Activated CD8-positive, alpha-beta T cell treated with anti-CD3 and anti-CD28 coated beads, Interleukin-2, amount 10 ng/mL, durations not matched to agents 7 days and 5 days (primary cell): Measurements from ENCODE around the gene GNAT1. TPM values are rescaled to one million over a fixed set of nuclear protein-coding genes. Genes with fewer than 3 reads are reported as not detected.
"Not testable (repeated sequence)": the region's sequence is repeated elsewhere in the genome, so short reads cannot be mapped to it uniquely, and the experiment has no call there.

Experiments
- ATAC-seq: fragments of 150-1000 bp; cut with Tn5 transposase; one replicate; pipeline ENCODE4 v1.10.0; 2021; ENCODE audit warnings: moderate library complexity
- CTCF ChIA-PET: fragments of 350-600 bp; sonication (Branson Sonifier 250); formaldehyde crosslinking; loops from one replicate; lab custom pipeline; 2021; ENCODE audit warnings: antibody characterized with exemption; lab: Charles Lee
- POLR2A ChIA-PET: fragments of 350-600 bp; sonication (Branson Sonifier 250); formaldehyde crosslinking; loops from one replicate; lab custom pipeline; 2021; ENCODE audit warnings: antibody characterized with exemption; lab: Charles Lee
- DNase-seq: peaks from one replicate; pipeline ENCODE4 v3.0.0-alpha.2; 2020
- H3K27ac Mint-ChIP-seq: one replicate; pipeline ENCODE4 v1.8.0; 2021; ENCODE audit warnings: mild to moderate bottlenecking, mixed read lengths
- H3K27me3 Mint-ChIP-seq: one replicate; pipeline ENCODE4 v1.8.0; 2021; ENCODE audit warnings: low read depth, mixed read lengths
- H3K36me3 Mint-ChIP-seq: one replicate; pipeline ENCODE4 v1.8.0; 2021; ENCODE audit warnings: low read depth, mixed read lengths
- H3K4me1 Mint-ChIP-seq: one replicate; pipeline ENCODE4 v1.8.0; 2021; ENCODE audit warnings: low read depth, mixed read lengths
- H3K4me3 Mint-ChIP-seq: one replicate; pipeline ENCODE4 v1.8.0; 2021; ENCODE audit warnings: mild to moderate bottlenecking, mixed read lengths
- H3K9me3 Mint-ChIP-seq: one replicate; pipeline ENCODE4 v1.8.0; 2022; ENCODE audit warnings: mixed read lengths; ENCODE audit not compliant: insufficient read depth
- total RNA-seq, 2 experiments: library from RNA; stranded (reverse); gene quantifications; one replicate each; pipeline ENCODE4 v1.2.3, GENCODE V29; 2021

The GNAT1 gene
- total RNA-seq, 2 experiments from 2014 or later: not detected

DNA sequence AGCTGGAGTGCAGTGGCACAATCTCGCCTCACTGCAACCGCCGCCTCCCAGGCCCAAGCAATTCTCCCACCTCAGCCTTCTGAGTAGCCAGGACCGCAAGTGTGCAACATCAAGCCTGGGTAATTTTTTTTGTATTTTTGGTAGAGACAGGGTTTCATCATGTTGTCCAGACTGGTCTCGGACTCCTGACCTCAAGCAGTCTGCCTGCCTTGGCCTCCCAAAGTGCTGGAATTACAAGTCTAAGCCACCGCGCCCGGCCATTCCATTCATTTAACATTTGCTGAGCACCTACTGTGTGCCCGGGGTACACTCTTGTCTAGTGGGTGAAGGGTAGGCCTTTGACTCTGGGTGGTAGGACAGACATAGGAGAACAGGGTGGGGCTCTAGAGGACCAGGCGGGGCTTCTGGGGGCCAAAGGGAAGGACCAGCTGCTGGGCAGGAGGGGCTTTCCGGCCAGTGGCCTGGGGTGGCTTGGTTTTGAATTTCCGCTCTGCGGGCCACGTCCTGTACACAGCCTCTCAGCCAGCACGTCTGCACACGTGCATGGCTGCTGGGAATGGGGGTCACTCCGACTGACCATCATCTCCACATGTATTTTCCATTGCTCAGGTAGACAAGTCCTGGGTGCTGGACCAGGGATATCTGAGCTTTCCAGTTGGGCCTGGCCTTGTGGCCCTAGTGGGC is 16.1 kb downstream of the GNAT1 start:
- CTCF ChIA-PET: interaction anchor here (1.1 to 4.7 kb wide), 2 partner anchors 13 to 19 kb away, joined by 3 to 24 read pairs; no protein-coding TSS in a partner anchor
- Mint-ChIP-seq H3K27ac (no peak overlapping the region), H3K27me3 (peaks cover 34% of the 10 kb centered on the region), H3K4me1 (peaks cover 5% of the 10 kb centered on the region), H3K4me3 (no peak overlapping the region), H3K36me3 (no peaks in the 10 kb centered on the region), H3K9me3 (no peaks in the 10 kb centered on the region)
- POLR2A ChIA-PET: no interaction called here
- ATAC-seq (no peak), DNase-seq (no peak)

DNA sequence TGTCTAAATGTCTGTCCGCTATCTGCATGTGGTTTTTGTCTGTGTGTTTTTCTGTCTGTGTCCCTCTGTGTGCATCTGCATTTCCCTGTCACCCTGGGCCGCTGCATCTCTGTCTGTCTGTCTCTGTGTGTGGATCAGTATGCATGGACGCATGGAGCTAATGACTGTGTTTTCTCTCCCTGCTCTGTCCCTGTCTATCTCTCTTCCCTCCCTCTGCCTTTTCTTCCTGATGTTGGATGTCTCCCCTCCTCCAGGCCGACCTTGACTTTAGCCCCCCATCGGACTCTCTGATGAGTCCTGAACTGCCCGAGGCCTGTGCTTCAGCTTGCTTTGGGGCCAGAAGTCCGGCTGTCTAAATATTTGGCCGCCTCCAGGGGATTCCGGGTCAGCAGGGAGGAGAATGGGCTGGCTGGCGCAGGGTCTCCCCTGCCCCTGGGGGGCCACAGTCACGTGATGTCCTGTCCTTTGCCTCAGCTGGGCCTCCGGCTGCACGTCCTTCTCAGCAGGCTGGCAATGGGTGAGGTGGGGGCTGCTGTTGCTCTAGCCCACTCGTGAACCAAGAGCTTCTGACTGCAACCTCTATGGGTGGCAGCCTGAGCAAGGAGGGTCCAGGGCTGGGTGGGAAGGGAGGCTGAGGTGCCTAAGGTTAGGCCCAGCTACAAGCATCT is 17.4 kb downstream of the GNAT1 start:
- no peak overlapping the region for H3K4me3 Mint-ChIP-seq
- H3K27ac Mint-ChIP-seq: no peak overlapping the region
- ATAC-seq (no peak), DNase-seq (no peak)
- POLR2A ChIA-PET: no interaction called here
- H3K9me3 Mint-ChIP-seq: no peaks in the 10 kb centered on the region
- peaks cover 26% of the 10 kb centered on the region for H3K27me3 Mint-ChIP-seq
- no peaks in the 10 kb centered on the region for H3K36me3 Mint-ChIP-seq
- CTCF ChIA-PET: interaction anchor here (1.1 to 2.3 kb wide), 3 partner anchors 14 to 18 kb away, joined by 3 to 8 read pairs (median 5); no protein-coding TSS in a partner anchor
- H3K4me1 Mint-ChIP-seq: peaks cover 5% of the 10 kb centered on the region

- POLR2A ChIA-PET: no interaction called here
- ATAC-seq (no peak), DNase-seq (no peak)
- H3K4me3 Mint-ChIP-seq: no peak overlapping the region
- CTCF ChIA-PET: interaction anchor here (0.7 to 2.3 kb wide), 4 partner anchors 16 to 37 kb away, joined by 3 to 8 read pairs (median 6); no protein-coding TSS in a partner anchor
- peaks cover 17% of the 10 kb centered on the region for H3K27me3 Mint-ChIP-seq
- peaks cover 5% of the 10 kb centered on the region for H3K4me1 Mint-ChIP-seq
- no peak overlapping the region for H3K27ac Mint-ChIP-seq
- H3K9me3 Mint-ChIP-seq: no peaks in the 10 kb centered on the region
- no peaks in the 10 kb centered on the region for H3K36me3 Mint-ChIP-seq
Observed at GRCh38 chr3:50210176-50210509, 18.7 kb downstream of the GNAT1 start.

GRCh38 chr3:50210510-50211367 is 19.3 kb downstream of the GNAT1 start:
- H3K36me3 Mint-ChIP-seq: no peaks in the 10 kb centered on the region
- H3K27ac Mint-ChIP-seq: no peak overlapping the region
- CTCF ChIA-PET: interaction anchor here (0.7 to 2.3 kb wide), 5 partner anchors 15 to 36 kb away, joined by 3 to 8 read pairs (median 7); no protein-coding TSS in a partner anchor

GRCh38 chr3:50211368-50211717 is 19.9 kb downstream of the GNAT1 start:
- not testable (repeated sequence) for H3K36me3 Mint-ChIP-seq, H3K4me3 Mint-ChIP-seq, H3K27ac Mint-ChIP-seq, DNase-seq, H3K9me3 Mint-ChIP-seq, ATAC-seq, H3K4me1 Mint-ChIP-seq
- peaks cover 12% of the 10 kb centered on the region for H3K27me3 Mint-ChIP-seq
- ChIA-PET POLR2A (interaction anchor here (0.6 to 1.7 kb wide), 2 partner anchors 12 to 17 kb away, joined by 3 to 5 read pairs; no protein-coding TSS in a partner anchor), CTCF (interaction anchor here (1.1 to 1.9 kb wide), 3 partner anchors 14 to 36 kb away, joined by 3 to 7 read pairs (median 5); no protein-coding TSS in a partner anchor)

More at GRCh38 chr3:50210510-50211367, 19.3 kb downstream of the GNAT1 start:
- DNase-seq (no peak), ATAC-seq (no peak)
- Mint-ChIP-seq H3K9me3 (no peaks in the 10 kb centered on the region), H3K27me3 (peaks cover 15% of the 10 kb centered on the region), H3K4me1 (peaks cover 5% of the 10 kb centered on the region), H3K4me3 (no peak overlapping the region)
- POLR2A ChIA-PET: no interaction called here

DNA sequence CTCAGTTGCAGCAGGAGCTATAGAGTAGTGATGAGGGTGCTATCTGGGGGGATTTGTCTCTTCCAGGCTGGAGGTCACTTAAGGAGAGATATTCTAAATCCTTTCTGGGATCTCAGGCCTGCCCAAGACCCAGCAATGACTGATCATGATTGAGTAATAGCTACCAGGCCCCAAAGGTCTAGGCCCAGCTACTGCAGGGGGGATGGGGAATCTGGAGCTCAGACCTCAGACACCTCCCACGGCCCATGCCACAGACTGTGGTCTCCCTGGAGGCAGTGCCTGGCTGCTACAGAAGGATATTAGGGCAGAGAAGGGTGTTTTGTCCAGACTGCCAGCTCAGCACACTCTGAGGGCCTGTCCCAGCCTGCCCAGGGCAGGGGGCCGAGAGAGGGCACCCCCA is 20.5 kb downstream of the GNAT1 start:
- ChIA-PET POLR2A (interaction anchor here (0.6 to 1.7 kb wide), 2 partner anchors 12 to 17 kb away, joined by 3 to 5 read pairs; no protein-coding TSS in a partner anchor), CTCF (interaction anchor here (1.1 to 1.9 kb wide), 2 partner anchors 14 to 17 kb away, joined by 3 to 7 read pairs; no protein-coding TSS in a partner anchor)
- peaks cover 5% of the 10 kb centered on the region for H3K4me1 Mint-ChIP-seq
- no peak for DNase-seq
- no peaks in the 10 kb centered on the region for H3K36me3 Mint-ChIP-seq
- no peak for ATAC-seq
- H3K27me3 Mint-ChIP-seq: peaks cover 6% of the 10 kb centered on the region
- no peak overlapping the region for H3K27ac Mint-ChIP-seq
- H3K9me3 Mint-ChIP-seq: no peaks in the 10 kb centered on the region
- no peak overlapping the region for H3K4me3 Mint-ChIP-seq

DNA sequence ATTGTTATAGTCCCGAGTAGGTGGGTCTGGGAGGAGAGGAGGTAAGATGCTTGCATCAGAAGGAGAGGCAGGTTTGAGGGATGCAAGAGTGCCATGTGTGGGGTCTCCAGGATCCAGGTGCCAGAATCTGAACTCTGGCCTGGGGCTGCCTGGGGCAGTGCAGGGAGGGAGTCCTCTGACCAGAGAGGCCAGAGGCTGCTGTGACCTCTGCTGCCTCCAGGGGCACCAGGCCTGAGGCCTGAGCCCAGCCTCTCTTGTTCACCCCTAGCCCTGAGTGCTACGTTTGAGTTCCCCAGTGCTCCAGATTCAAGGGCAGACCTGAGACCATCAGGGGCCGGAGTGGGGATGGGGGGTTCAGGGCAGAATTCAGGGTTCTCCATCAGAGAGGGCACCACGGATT is 21.1 kb downstream of the GNAT1 start:
- DNase-seq: no peak
- no peaks in the 10 kb centered on the region for H3K9me3 Mint-ChIP-seq
- POLR2A ChIA-PET: interaction anchor here (1.7 kb wide), 1 partner anchor 18 kb away, joined by 5 read pairs; no protein-coding TSS in a partner anchor
- H3K4me1 Mint-ChIP-seq: peaks cover 5% of the 10 kb centered on the region
- no peak overlapping the region for H3K4me3 Mint-ChIP-seq
- H3K27me3 Mint-ChIP-seq: peaks cover 5% of the 10 kb centered on the region
- no peak overlapping the region for H3K27ac Mint-ChIP-seq
- H3K36me3 Mint-ChIP-seq: no peaks in the 10 kb centered on the region
- ATAC-seq: no peak
- CTCF ChIA-PET: interaction anchor here (1.9 kb wide), 1 partner anchor 13 kb away, joined by 7 read pairs; no protein-coding TSS in a partner anchor

- H3K4me3 Mint-ChIP-seq: no peak overlapping the region
- DNase-seq (no peak), ATAC-seq (no peak)
- H3K4me1 Mint-ChIP-seq: peaks cover 5% of the 10 kb centered on the region
- no peaks in the 10 kb centered on the region for H3K36me3 Mint-ChIP-seq
- ChIA-PET CTCF (no interaction called here), POLR2A (interaction anchor here (1.7 kb wide), 1 partner anchor 18 kb away, joined by 5 read pairs; no protein-coding TSS in a partner anchor)
- H3K27me3 Mint-ChIP-seq: peaks cover 3% of the 10 kb centered on the region
- no peak overlapping the region for H3K27ac Mint-ChIP-seq
- no peaks in the 10 kb centered on the region for H3K9me3 Mint-ChIP-seq
Observed at GRCh38 chr3:50212971-50213370, 21.6 kb downstream of the GNAT1 start.

- Mint-ChIP-seq H3K4me1 (peaks cover 5% of the 10 kb centered on the region), H3K36me3 (no peaks in the 10 kb centered on the region), H3K27ac (no peak overlapping the region), H3K9me3 (no peaks in the 10 kb centered on the region), H3K27me3 (peaks cover 3% of the 10 kb centered on the region), H3K4me3 (no peak overlapping the region)
- no peak for DNase-seq
- ATAC-seq: no peak
- ChIA-PET CTCF (interaction anchor here (1.3 kb wide), 1 partner anchor 19 kb away, joined by 4 read pairs; no protein-coding TSS in a partner anchor), POLR2A (no interaction called here)
Observed at GRCh38 chr3:50213373-50213772, 22.0 kb downstream of the GNAT1 start.

DNA sequence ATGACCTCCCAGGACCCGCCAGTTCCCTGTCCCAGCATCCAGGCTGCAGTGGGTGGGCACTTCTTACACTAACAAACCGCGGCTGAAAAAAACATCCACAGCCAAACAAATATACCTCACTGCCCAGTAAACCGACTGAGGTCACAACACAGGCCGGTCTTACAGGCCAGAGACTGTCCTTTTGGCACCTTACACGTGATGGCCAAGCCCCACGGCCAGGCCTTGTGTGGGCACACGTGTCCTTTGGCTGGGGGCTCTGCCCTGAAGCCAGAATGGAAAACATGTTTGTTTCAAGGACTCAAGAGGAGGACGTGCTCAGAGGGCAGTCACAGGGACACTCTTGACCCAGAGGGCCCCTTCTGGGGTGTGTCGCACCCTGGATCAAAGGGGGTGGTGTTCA is 23.4 kb downstream of the GNAT1 start:
- CTCF ChIA-PET: interaction anchor here (0.7 to 1.8 kb wide), 3 partner anchors 11 to 21 kb away, joined by 3 to 5 read pairs (median 4); no protein-coding TSS in a partner anchor
- POLR2A ChIA-PET: no interaction called here
- ATAC-seq (no peak), DNase-seq (no peak)
- peaks cover 5% of the 10 kb centered on the region for H3K4me1 Mint-ChIP-seq
- no peaks in the 10 kb centered on the region for H3K9me3 Mint-ChIP-seq
- H3K27ac Mint-ChIP-seq: no peak overlapping the region
- no peaks in the 10 kb centered on the region for H3K27me3 Mint-ChIP-seq
- H3K36me3 Mint-ChIP-seq: no peaks in the 10 kb centered on the region
- no peak overlapping the region for H3K4me3 Mint-ChIP-seq

DNA sequence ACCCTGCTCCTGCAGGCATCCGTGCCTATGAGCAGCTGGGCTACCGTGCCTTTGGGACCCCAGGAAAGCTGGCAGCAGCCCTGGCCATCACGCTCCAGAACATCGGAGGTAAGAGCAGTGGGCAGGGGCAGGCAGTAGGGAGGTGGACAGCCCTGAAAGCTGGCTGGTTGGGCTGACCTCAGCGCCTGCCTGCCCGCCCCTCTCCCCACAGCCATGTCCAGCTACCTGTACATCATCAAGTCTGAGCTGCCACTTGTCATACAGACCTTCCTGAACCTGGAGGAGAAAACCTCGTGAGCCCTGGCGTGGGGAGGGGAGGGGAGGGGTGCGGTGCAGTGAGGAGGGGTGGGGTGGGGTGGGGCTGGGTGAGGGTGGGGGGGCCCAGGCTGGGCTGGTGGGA is 24.1 kb downstream of the GNAT1 start:
- ATAC-seq: no peak
- ChIA-PET CTCF (interaction anchor here (0.7 to 1.8 kb wide), 4 partner anchors 10 to 31 kb away, joined by 3 to 5 read pairs (median 4); no protein-coding TSS in a partner anchor), POLR2A (no interaction called here)
- Mint-ChIP-seq H3K9me3 (no peaks in the 10 kb centered on the region), H3K27me3 (no peaks in the 10 kb centered on the region), H3K4me3 (no peak overlapping the region), H3K36me3 (no peaks in the 10 kb centered on the region), H3K27ac (no peak overlapping the region), H3K4me1 (peaks cover 8% of the 10 kb centered on the region)
- no peak for DNase-seq
